SW 1271 (cell line): Measurements from ENCODE around the gene AGO3.

Source experiments
- DNase-seq, 2 experiments: peaks; one replicate each; lab custom pipeline; 2025; lab: John Stamatoyannopoulos, UW

AGO3 gene

GRCh38 chr1:36096500-36097432 lies 165.9 kb downstream of the AGO3 start:
- DNase-seq, result peak in 1 of 2 experiments; percentile 5

DNA sequence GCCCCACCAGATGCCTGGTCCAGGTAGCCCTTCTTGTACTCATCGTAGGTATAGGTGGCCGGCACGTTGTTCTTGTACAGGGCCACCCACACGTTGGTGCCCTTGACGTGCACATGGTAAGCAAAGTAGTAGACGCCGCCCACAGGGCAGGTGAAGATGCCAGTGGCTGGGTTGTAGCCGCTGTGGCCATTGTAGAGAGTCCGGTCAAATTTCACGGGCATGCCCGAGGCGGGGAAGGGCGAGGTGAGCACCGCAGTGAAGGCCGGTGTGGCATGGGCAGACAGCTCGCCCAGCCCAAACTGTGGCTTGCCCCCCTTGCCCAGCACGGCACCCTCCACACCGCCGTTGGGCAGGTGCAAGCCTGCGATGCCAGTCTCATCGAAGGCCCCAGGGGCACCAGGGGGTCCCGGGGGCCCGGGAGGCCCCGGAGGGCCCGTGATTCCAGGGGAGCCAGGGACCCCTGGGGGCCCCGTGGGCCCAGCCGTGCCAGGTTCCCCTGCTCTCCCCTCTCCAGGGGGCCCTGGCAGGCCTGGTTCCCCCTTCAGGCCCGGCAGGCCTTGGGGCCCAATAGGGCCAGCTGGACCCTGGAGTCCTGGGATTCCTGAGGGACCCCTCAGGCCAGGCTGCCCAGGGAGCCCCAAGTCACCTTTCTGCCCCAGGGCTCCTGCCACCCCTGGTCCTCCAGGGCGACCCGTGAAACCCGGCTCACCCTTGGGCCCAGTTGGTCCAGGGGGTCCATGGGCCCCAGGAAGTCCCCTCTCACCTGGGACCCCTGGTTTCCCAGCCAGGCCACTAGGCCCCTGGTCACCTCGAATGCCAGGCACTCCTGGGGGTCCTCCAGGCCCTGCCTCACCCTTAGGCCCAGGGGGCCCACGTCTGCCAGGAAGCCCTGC lies 167.0 kb downstream of the AGO3 start:
- no peak for DNase-seq

DNA sequence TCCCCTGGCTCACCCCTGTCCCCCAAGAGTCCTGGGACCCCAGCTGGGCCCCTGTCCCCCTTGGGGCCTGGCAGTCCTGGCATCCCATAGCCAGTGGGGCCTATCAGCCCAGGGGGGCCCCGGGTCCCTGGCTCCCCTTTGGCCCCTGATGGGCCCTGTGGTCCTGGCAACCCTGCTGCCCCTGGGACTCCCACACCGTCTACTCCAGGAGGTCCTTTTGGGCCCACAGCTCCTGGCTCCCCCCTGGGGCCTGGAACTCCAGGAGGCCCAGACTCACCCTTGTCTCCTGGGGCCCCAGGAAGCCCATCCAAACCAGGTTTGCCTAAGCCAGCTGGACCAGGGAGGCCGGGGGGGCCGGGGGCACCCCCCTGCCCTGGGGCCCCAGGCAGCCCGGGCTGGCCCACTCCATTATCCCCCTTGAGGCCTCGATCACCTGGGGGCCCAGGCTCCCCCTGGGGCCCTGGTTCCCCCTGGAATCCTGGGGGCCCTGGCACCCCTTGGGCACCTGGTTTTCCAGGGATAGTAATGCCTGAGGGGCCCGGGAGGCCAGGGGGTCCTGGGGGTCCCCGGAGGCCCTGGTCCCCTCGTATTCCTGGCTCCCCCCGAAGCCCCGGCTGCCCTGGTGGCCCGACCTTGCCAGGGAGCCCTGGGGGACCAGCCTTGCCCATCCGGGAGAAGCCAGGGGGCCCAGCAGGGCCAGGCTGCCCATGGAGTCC lies 167.9 kb downstream of the AGO3 start:
- DNase-seq, result no peak

- peak in 1 of 2 experiments; percentile 39 for DNase-seq
Measured at GRCh38 chr1:36099681-36100341, 168.9 kb downstream of the AGO3 start.

GRCh38 chr1:36100376-36100775 lies 169.5 kb downstream of the AGO3 start:
- DNase-seq, result no peak

GRCh38 chr1:36101546-36101945 lies 170.6 kb downstream of the AGO3 start:
- DNase-seq, result no peak

- DNase-seq, result no peak
Measured at GRCh38 chr1:36106269-36106668, 175.4 kb downstream of the AGO3 start.

GRCh38 chr1:36107394-36107793 lies 176.5 kb downstream of the AGO3 start:
- DNase-seq, result no peak

GRCh38 chr1:36108314-36108713 lies 177.4 kb downstream of the AGO3 start:
- no peak for DNase-seq

DNA sequence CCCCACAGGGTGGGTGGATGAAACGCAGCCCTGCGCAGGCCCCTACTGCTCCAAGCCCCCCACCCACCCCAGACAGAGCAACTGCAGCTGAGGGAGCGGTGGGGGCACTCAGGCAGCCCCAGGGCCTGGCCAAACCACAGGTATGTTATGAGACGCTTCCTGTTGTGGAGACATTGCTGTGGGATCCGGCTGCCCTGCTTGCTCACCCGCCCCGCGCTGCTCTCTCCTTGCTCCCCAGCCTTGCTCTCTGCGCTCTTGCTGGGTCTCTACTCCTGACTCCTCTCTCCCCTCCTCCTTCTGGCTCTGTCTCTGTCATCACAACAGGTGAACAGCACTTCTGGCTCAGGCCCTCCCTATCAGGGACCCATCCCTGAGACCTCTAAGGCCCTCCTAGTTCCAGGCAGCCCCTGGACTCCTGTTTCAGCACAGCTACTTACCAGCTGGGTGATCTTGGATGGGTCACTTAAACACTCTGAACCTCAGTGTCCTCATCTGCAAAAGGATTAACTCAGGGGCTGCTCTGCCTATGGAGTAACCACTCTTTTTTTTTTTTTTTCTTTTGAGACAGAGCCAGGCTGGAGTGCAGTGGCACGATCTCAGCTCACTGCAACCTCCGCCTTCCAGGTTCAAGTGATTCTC lies 178.3 kb downstream of the AGO3 start:
- DNase-seq, result peak in 1 of 2 experiments; percentile 16

- no peak for DNase-seq
Measured at GRCh38 chr1:36111151-36111550, 180.2 kb downstream of the AGO3 start.

DNA sequence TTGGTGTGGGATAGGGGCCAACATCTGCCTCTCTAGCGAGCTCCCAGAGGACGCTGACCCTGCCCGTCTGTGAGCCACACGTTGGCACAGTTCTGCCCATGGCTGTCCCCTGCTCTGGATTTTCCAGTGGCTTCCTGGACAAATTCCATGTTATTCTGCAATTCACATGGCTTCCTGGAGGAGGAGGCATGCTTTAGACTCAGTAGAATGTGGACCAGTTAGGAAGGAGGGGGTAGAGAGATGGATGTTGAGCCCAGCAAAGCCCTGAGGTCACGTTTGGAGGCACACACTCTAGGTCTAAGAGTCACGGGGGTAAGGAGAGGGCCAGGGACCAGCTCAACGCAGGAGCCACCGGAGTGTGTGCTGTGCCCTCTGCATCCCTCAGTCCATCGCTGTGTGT lies 181.9 kb downstream of the AGO3 start:
- no peak for DNase-seq

- no peak for DNase-seq
Measured at GRCh38 chr1:36114371-36114770, 183.5 kb downstream of the AGO3 start.

DNA sequence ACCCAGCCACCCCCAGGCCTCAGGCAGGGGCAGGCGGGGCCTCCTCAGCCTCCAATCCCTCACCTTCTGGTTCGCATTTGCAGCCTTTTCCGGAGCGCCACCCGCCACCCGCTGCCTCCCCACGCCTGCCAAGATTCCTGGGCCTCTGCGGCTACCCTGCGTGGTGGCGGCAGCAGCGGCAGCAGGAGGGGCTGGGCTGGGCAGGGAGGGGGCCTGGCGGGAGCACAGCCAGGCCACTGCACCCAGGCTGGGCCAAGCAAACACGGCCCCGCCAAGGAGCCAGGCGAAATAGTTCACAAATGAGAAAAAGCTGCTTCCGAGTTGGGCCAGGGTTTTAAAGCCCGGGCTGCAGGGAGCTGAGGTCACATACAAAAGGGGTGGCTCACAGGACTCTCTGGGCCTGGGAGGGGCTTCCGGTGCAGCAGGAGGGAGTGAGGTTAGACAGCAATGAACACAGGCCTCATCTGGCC lies 184.3 kb downstream of the AGO3 start:
- DNase-seq, result no peak

GRCh38 chr1:36115931-36116330 lies 185.0 kb downstream of the AGO3 start:
- DNase-seq, result no peak

GRCh38 chr1:36116901-36117300 lies 186.0 kb downstream of the AGO3 start:
- DNase-seq, result no peak

DNA sequence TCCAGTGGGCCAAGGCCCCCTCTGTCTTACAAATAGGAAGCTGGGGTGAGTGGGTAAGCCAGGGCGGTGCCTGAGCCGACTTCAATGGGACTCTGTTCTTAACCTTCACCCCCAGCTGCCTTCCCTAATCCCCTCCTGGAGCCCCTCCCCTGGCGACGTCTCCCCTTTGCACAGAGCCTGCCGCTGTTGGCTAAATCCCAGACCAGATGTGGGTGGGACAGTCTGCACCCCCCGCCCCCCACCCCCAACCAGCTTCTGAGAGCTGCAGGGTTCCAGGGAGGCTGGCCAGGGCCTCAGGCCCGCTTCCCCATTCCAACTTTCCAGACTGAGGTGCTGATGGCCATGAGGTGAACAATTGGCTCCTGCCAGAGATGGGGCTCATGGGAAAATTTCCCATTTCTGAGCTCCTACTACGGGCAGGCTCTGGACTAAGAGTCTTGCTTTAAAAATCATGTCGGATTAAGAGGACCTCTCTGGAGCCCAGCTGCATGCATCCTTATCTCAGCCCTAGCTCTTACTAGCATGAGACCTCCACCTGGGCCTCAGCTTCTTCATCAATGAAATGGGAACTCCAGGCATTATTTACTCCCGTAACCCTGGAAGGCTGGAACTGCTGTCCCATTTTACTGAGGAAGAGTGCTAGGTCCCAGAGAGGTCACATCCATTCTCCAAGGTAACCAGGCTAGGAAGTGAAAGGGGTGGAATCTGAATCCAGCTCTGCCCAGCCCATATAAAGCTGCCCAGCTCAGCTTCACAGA lies 187.7 kb downstream of the AGO3 start:
- no peak for DNase-seq

DNA sequence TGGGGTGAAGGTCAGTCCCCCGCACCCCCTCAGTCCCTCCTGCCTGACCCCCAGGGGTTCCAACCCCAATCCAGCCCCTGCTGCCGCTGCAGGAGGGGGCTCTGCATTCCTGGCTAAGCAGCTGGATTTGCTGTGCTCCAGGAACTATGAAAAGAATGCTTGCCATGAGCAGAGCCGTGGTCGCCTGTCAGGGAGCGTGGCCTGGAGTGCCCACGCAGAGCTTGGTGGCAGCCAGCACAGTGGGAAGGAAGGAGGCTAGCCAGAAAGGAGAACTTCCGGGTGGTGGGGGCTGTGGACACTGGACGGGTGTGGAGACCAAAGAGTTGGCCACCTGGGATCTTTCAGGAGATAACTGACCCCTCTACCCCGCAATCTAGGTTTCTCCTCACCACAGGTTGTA lies 188.6 kb downstream of the AGO3 start:
- no peak for DNase-seq
